Glomerular visceral epithelial cell (primary cell): ENCODE data around the gene CFAP92.
"Not testable (repeated sequence)": the region's sequence is repeated elsewhere in the genome, so short reads cannot be mapped to it uniquely, and the experiment has no call there.

Source experiments
- DNase-seq: peaks from one replicate; pipeline ENCODE4 v3.0.0-alpha.2; 2016; ENCODE audit errors: extremely low spot score

CFAP92 gene

GRCh38 chr3:128902426-128902825, 91.5 kb downstream of the CFAP92 start:
- DNase-seq, result no peak

GRCh38 chr3:128895843-128896697, 97.8 kb downstream of the CFAP92 start:
- no peak for DNase-seq

GRCh38 chr3:128889139-128889894, 104.6 kb downstream of the CFAP92 start:
- no peak for DNase-seq

GRCh38 chr3:128884992-128885391, 108.9 kb downstream of the CFAP92 start:
- no peak for DNase-seq

- no peak for DNase-seq
These were observed 111.2 kb downstream of the CFAP92 start for GRCh38 chr3:128882719-128883118.

- no peak for DNase-seq
These were observed 112.3 kb downstream of the CFAP92 start for GRCh38 chr3:128881576-128881975.

- DNase-seq, result not testable (repeated sequence)
These were observed 113.4 kb downstream of the CFAP92 start for GRCh38 chr3:128880455-128880854.

GRCh38 chr3:128879991-128880390, 113.9 kb downstream of the CFAP92 start:
- no peak for DNase-seq

- peak; percentile 98 for DNase-seq
These were observed 114.5 kb downstream of the CFAP92 start, which contains the start of gene ACAD9 for GRCh38 chr3:128879125-128879969. TSS of gene ACAD9 (plus strand) at chr3:128879620. CDS start at chr3:128879692, 72 bp downstream.

DNA sequence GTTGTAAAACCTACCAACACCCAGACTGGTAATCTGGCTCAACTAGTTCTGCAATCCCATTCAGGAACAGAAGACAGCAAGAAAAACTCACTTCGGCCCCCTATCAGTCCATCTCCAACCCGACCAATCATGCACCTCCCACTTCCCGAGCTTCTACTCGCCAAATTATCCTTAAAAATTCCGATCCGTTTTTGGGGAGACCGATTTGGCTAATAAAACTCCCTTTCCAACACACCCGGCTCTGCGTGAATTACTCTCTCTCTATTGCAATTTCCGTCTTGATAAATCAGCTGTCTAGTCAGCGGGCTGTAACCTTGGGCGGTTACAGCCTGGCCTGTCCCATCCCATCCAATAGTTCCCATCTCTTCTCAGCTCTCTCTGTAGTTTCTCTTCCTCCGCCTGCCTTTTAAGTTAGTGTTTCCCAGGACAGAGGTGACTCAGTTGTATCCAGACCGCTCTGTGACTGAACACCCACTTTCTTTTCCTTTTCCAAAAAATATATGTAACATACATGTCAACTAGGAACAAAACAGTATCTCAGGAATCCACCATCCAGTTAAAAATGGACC, 115.2 kb downstream of the CFAP92 start:
- peak; percentile 61 for DNase-seq

- no peak for DNase-seq
These were observed 115.8 kb downstream of the CFAP92 start for GRCh38 chr3:128878011-128878457.

- DNase-seq, result no peak
These were observed 118.2 kb downstream of the CFAP92 start for GRCh38 chr3:128875556-128876120.

GRCh38 chr3:128874481-128875180, 119.2 kb downstream of the CFAP92 start:
- DNase-seq, result no peak

GRCh38 chr3:128873244-128874022, 120.4 kb downstream of the CFAP92 start:
- DNase-seq, result no peak

DNA sequence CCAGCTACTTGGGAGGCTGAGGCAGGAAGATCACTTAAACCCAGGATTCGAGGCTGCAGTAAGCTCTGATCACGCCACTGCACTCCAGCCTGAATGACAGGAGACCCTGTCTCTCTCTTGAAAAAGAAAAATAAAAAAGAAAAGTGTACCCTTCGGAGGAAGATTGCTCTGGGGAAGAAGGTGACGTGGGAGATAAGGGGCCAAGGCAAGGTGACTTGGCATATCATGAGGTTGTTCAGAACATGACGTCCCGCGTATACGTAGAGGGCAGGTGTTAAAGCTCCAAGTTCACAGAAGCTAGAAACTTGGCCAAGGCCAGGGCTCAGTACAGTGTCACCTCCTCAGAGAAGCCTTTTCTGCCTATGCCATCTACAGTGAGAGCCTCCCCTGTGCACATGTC, 121.1 kb downstream of the CFAP92 start:
- no peak for DNase-seq

GRCh38 chr3:128872282-128872681, 121.6 kb downstream of the CFAP92 start:
- DNase-seq, result no peak

DNA sequence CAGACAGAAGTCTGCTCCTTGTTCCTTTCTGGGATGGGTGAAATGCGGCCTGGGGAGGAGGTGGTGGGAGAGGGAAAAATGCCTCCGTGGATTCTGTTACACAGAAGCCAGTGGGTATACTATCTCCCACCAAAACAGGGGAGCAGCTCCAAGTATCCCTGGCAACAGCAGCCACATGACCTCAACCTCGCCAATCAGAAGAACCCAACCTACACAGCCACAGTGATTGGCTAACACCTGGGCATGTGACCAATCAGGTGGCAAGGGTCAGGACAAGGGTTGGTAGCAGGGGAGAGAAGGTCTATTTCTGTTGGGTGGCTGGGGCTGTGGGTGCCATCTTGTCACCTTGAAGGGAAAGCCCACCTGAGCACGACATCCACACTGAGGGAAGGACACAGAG, 123.5 kb downstream of the CFAP92 start:
- no peak for DNase-seq

- DNase-seq, result no peak
These were observed 126.4 kb downstream of the CFAP92 start for GRCh38 chr3:128867200-128868125.
